Neutrophil (primary cell): ENCODE data around the gene INO80D.
"Not testable (repeated sequence)": the region's sequence is repeated elsewhere in the genome, so short reads cannot be mapped to it uniquely, and the experiment has no call there.

Experiments
- H3K27ac ChIP-seq: fragments of 200-600 bp; sonication (generic); 2 replicates; pipeline ENCODE4 v1.5.1; 2016; ENCODE audit warnings: mild to moderate bottlenecking, moderate library complexity
- H3K27me3 ChIP-seq: fragments of 200-600 bp; sonication (generic); 2 replicates; pipeline ENCODE4 v1.6.0; 2016; ENCODE audit warnings: mild to moderate bottlenecking
- H3K36me3 ChIP-seq: fragments of 200-600 bp; sonication (generic); 2 replicates; pipeline ENCODE4 v1.5.1; 2017
- H3K4me1 ChIP-seq, 2 experiments: fragments of 200-600 bp in 1 of 2; sonication (generic) in 1 of 2; 1 replicate in 1 of 2; 2 replicates in 1 of 2; pipeline versions ENCODE4 v1.5.1 to v1.6.1; 2013 to 2016; ENCODE audit warnings: low read depth in 1 of 2, low read length in 1 of 2, mild to moderate bottlenecking in 1 of 2, moderate library complexity in 1 of 2; ENCODE audit not compliant: control insufficient read depth in 1 of 2, insufficient read depth in 1 of 2
- H3K4me3 ChIP-seq, 2 experiments: fragments of 200-600 bp in 1 of 2; sonication (generic) in 1 of 2; 1 replicate in 1 of 2; 2 replicates in 1 of 2; pipeline ENCODE4 v1.5.1; 2013 to 2016; ENCODE audit warnings: low read depth in 1 of 2, low read length in 1 of 2, mild to moderate bottlenecking in 1 of 2, moderate library complexity in 1 of 2
- H3K9me3 ChIP-seq: fragments of 200-600 bp; sonication (generic); 2 replicates; pipeline ENCODE4 v1.5.1; 2016
- TF ChIP-seq, protein P1 (sequence below): fragments of 200-600 bp; sonication (generic); IDR thresholded peaks from 2 replicates; pipeline ENCODE4 v1.5.1; 2016; ENCODE audit warnings: antibody characterized with exemption

INO80D gene

DNA sequence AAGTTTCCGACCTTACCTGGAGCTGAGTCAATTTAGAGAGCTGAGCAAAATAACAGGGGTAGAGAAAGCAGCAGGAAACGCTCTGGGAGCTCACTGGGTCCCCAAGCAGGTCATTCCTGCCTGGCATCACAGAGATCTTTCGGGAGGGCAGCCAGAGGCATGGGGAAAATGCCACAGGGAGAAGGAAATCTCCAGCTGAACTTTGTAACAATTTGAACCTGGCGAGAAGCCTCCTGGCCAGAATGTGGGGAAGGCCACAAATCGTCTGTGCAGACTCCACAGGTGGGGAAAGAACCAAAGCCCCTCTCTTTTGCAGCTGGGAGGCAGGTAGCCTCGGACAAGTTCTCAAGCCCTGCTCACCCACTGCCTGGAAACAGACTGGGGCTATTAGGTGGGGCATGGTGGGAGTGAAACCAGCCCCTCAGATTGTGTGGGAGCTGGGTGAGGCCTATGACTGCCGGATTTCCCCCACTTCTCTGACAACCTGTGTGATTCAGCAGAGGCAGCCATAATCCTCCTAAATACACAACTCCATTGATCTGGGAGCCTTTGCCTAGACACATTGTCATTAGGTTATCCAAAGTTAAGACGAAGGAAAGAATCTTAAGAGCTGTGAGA lies 53.9 kb downstream of the INO80D start:
- Histone ChIP-seq H3K27ac (no peak overlapping the region), H3K27me3 (no peaks in the 10 kb centered on the region), H3K4me3 (no peak overlapping the region), H3K4me1 (no peaks in the 10 kb centered on the region), H3K36me3 (peaks cover 37% of the 10 kb centered on the region), H3K9me3 (no peaks in the 10 kb centered on the region)
- TF ChIP-seq, protein P1, sequence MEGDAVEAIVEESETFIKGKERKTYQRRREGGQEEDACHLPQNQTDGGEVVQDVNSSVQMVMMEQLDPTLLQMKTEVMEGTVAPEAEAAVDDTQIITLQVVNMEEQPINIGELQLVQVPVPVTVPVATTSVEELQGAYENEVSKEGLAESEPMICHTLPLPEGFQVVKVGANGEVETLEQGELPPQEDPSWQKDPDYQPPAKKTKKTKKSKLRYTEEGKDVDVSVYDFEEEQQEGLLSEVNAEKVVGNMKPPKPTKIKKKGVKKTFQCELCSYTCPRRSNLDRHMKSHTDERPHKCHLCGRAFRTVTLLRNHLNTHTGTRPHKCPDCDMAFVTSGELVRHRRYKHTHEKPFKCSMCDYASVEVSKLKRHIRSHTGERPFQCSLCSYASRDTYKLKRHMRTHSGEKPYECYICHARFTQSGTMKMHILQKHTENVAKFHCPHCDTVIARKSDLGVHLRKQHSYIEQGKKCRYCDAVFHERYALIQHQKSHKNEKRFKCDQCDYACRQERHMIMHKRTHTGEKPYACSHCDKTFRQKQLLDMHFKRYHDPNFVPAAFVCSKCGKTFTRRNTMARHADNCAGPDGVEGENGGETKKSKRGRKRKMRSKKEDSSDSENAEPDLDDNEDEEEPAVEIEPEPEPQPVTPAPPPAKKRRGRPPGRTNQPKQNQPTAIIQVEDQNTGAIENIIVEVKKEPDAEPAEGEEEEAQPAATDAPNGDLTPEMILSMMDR = no peak

DNA sequence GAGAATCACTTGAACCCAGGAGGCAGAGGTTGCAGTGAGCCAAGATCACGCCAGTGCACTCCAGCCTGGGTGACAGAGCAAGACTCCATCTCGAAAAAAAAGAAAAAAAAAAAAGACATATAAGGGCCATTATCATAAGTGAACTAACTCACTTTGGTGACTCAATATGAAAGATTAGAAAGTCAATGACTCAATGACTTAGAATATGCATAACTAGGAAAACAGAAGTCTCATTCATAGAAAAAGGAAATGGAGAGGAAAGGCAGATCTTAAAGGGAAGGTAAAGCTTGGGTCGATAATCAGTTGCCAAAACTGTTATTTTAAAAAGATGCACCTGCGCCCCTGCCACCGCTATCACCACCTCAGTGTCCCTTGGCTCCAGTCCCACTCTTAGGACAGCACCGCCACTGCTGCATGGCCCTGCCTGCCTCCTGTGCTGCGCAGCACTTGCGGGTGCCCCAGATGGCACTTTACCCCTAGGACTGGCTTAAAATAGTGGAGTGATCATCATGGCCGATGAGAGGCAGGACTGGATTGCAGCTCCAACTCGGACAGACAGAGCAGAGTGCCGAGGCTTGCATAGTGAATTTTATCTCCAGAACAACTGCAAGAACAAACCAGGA lies 54.7 kb downstream of the INO80D start:
- Histone ChIP-seq H3K9me3 (no peaks in the 10 kb centered on the region), H3K4me3 (no peak overlapping the region), H3K36me3 (peaks cover 36% of the 10 kb centered on the region), H3K4me1 (no peaks in the 10 kb centered on the region), H3K27me3 (no peaks in the 10 kb centered on the region), H3K27ac (no peak overlapping the region)
- TF ChIP-seq, protein P1 = no peak

DNA sequence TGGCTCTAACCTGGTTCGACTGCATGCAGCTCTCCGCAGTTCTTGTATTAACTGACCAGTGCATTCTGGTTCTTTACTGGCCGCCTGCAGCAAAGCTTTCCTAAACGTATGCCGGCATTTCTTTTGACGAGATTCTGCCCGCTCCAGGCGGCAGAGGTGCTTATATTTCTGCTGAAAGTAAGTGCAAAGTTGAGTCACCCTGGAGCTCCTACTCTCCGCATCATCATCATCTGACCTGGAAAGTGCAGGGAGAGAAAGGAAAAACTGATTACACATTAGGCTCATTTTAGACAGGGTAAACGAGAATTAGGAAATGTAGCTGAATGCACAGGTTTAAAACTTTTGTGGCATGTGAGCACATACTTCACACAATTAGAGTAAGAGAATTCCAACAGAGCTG lies 57.9 kb downstream of the INO80D start:
- TF ChIP-seq, protein P1 = no peak
- Histone ChIP-seq H3K4me1 (no peaks in the 10 kb centered on the region), H3K27ac (no peak overlapping the region), H3K36me3 (peaks cover 44% of the 10 kb centered on the region), H3K27me3 (no peaks in the 10 kb centered on the region), H3K4me3 (no peak overlapping the region), H3K9me3 (no peaks in the 10 kb centered on the region)

DNA sequence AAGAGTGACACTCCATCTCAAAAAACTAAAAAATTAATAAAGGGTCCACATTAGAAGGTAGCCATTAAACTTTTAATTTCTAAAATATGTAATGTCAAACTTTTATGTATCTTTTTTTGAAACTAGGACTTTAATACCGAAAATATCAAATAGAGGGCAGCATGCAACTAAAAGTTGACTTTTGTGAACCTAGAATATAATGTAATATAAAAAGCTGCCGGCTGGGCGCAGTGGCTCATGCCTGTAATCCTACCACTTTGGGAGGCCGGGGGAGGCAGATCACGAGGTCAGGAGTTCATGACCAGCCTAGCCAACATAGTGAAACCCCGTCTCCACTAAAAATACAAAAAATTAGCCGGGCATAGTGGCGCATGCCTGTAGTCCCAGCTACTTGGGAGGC lies 62.8 kb downstream of the INO80D start:
- Histone ChIP-seq H3K27ac (no peak overlapping the region), H3K4me3 (no peak overlapping the region), H3K27me3 (no peaks in the 10 kb centered on the region), H3K4me1 (no peaks in the 10 kb centered on the region), H3K9me3 (no peaks in the 10 kb centered on the region), H3K36me3 (peaks cover 49% of the 10 kb centered on the region)
- TF ChIP-seq, protein P1 = no peak

DNA sequence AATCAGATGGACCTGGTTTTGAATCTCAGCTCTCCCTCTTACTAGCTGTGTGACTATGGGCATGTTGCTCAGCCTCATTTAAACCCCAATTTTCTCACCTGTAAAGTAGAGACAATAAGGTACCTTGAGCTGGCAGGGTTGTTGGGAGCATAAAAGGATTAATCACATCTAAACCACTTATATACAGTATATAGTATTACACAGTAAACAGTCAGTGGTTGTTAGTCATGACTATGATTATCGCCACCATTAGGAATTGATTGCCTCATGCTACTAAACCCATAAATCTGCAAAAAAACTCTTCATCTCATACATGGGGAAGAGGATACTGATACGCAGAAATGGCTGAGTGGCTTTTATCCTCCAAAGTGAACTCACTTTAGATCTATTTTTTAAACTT lies 65.8 kb downstream of the INO80D start:
- Histone ChIP-seq H3K36me3 (peaks cover 55% of the 10 kb centered on the region), H3K4me1 (no peaks in the 10 kb centered on the region), H3K27ac (no peak overlapping the region), H3K9me3 (no peaks in the 10 kb centered on the region), H3K27me3 (no peaks in the 10 kb centered on the region), H3K4me3 (no peak overlapping the region)
- TF ChIP-seq, protein P1 = no peak

DNA sequence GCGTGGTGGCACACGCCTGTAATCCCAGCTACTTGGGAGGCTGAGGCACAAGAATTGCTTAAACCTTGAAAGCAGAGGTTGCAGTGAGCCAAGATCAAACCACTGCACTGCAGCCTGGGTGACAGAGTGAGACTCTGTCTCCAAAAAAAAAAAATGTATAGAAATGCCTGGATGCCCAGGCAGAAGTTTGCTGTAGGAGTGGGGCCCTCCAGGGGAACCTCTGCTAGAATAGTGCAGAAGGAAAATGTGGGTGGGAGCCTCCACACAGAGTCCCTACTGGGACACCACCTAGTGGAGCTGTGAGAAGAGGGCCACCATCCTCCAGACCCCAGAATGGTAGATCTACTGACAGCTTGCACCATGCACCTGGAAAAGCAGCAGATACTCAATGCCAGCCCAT lies 70.2 kb downstream of the INO80D start:
- peaks cover 74% of the 10 kb centered on the region for H3K36me3 ChIP-seq
- H3K4me3 ChIP-seq, H3K27me3 ChIP-seq: not testable (repeated sequence)

More for the DNA sequence above, 70.2 kb downstream of the INO80D start:
- not testable (repeated sequence) for H3K27ac ChIP-seq, H3K9me3 ChIP-seq, H3K4me1 ChIP-seq
